Right atrium auricular region (tissue), 2 donors: Measurements from ENCODE around the gene CAPZB. TPM values are rescaled to one million over a fixed set of nuclear protein-coding genes. Genes with fewer than 3 reads are reported as not detected.

Source experiments
- DNase-seq: peaks from one replicate; pipeline ENCODE4 v3.0.0-alpha.2; 2019; ENCODE audit warnings: low spot score
- H3K27ac ChIP-seq, 2 donors: fragments of 200-600 bp; sonication (generic); 1 replicate in 1 of 2; 2 replicates in 1 of 2; pipeline ENCODE4 v1.5.1; 2016 to 2019
- H3K27me3 ChIP-seq, 2 donors: fragments of 200-600 bp; sonication (generic); one replicate each; pipeline versions ENCODE4 v1.5.1 to v1.6.0; 2017 to 2019
- H3K36me3 ChIP-seq: fragments of 200-600 bp; sonication (generic); one replicate; pipeline ENCODE4 v1.5.1; 2016
- H3K4me1 ChIP-seq, 2 donors: fragments of 200-600 bp; sonication (generic); one replicate each; pipeline versions ENCODE4 v1.5.1 to v1.6.0; 2017 to 2019
- H3K4me3 ChIP-seq, 2 donors: fragments of 200-600 bp; sonication (generic); 1 replicate in 1 of 2; 2 replicates in 1 of 2; pipeline ENCODE4 v1.5.1; 2017 to 2019; ENCODE audit warnings: mild to moderate bottlenecking in 1 of 2, moderate library complexity in 1 of 2
- H3K9me3 ChIP-seq, 2 donors: fragments of 200-600 bp; sonication (generic); one replicate each; pipeline ENCODE4 v1.5.1; 2019
- CTCF ChIP-seq, 2 donors: fragments of 200-600 bp; sonication (generic); IDR thresholded peaks; one replicate each; pipeline ENCODE4 v1.5.1; 2019; ENCODE audit warnings: antibody characterized with exemption in 2 of 2
- total RNA-seq, 2 donors: library from RNA; depleted of rRNA; stranded (reverse); fragments of >200 nt; gene quantifications; one replicate each; pipeline ENCODE4 v1.1.0, GENCODE V29; 2016

CAPZB gene
- total RNA-seq, 2 donors from 2014 or later, result 87.8 to 122 TPM

DNA sequence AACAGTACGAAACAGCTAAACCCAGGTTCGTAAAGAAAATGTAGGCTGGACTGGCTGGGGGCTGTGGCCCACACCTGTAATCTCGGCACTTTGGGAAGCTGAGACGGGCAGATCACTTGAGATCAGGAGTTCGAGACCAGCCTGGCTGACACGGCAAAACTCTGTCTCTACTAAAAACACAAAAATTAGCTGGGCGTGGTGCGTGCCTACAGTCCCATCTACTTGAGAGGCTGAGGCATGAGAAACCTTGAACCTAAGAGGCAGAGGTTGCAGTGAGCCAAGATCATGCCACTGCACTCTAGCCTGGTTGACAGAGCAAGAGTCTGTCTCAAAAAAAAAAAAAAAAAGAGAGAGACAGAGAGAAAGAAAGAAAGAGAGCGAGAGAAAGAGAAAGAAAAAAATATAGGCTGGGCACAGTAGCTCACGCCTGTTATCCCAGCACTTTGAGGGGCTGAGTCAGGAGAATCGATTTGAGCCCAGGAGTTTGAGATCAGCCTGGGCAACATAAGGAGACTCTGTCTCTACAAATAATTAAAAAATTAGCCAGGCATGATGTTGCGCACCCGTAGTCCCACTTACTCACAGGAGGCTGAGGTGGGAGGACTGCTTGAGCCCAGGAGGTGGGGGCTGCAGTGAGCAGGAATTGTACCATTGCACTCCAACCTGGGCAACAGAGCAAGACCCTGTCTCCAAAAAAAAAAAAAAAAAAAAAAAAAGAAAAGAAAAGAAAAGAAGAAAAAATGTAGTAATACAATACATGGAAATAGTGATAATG lies 35.7 kb downstream of the CAPZB start:
- Histone ChIP-seq H3K4me1 (peaks cover 0 to 89% of the 10 kb centered on the region in 2 donors), H3K27me3 (no peaks in the 10 kb centered on the region), H3K36me3 (no peaks in the 10 kb centered on the region), H3K4me3 (no peak overlapping the region), H3K9me3 (no peaks in the 10 kb centered on the region), H3K27ac (peak overlapping the region; percentile 65 to 67)
- no peak for DNase-seq
- TF ChIP-seq CTCF (IDR thresholded peaks at IDR 0.05), result no peak

GRCh38 chr1:19448491-19449439 lies 36.6 kb downstream of the CAPZB start:
- H3K4me3 ChIP-seq, result no peak overlapping the region
- peaks cover 0 to 85% of the 10 kb centered on the region in 2 donors for H3K4me1 ChIP-seq
- H3K27me3 ChIP-seq, result no peaks in the 10 kb centered on the region
- no peak for TF ChIP-seq CTCF (IDR thresholded peaks at IDR 0.05)
- peak overlapping the region; percentile 65 to 67 for H3K27ac ChIP-seq
- no peaks in the 10 kb centered on the region for H3K36me3 ChIP-seq
- peak; percentile 78 for DNase-seq
- H3K9me3 ChIP-seq, result no peaks in the 10 kb centered on the region

GRCh38 chr1:19447550-19447949 lies 37.8 kb downstream of the CAPZB start:
- Histone ChIP-seq H3K36me3 (no peaks in the 10 kb centered on the region), H3K9me3 (no peaks in the 10 kb centered on the region), H3K27me3 (no peaks in the 10 kb centered on the region), H3K4me1 (peaks cover 0 to 85% of the 10 kb centered on the region in 2 donors), H3K27ac (peak overlapping the region; percentile 65 to 67), H3K4me3 (no peak overlapping the region)
- no peak for DNase-seq
- TF ChIP-seq CTCF (IDR thresholded peaks at IDR 0.05), result no peak

DNA sequence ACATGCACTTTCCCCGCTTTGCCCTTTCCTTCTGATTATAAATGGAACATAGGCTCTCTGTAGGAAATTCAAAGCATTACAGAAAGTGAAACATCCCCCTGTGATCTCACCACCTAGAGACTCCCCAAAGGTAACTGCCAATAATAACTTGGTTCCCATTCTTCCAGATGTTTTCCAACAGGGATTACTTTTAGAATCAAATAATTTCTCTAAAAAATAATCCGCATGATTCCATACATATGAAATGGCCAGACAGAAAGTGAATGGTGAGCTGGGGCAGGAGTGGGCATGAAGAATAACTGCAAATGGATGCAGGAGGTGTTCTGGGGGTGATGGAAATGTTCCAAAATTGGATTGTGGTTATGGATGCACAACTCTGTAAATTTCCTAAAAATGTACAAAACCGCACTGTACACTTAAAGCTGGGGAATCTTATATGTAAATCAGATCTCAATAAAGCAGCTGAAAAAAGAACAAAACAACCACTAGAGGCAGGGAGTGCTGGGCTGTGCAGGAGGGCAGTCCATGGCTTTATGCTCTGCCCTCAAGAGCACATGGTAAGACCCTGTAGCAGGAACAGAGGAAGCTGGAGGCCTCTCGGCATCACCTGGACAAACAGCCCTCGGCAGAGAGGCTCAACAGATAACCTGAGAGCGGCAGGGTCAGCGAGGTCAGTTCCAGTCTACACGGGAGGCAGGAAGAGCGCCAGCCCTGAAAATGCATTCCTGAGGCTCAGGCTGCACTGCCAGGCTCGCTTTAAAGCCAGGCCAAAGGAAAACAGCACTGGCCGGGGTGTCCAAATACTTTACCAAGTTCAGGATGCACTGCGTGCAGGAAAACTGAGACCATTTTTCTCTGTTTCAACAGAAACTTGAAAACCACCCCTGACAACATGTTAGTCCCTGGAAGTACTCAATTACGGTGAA lies 39.7 kb downstream of the CAPZB start:
- DNase-seq, result no peak
- Histone ChIP-seq H3K36me3 (no peaks in the 10 kb centered on the region), H3K4me1 (peaks cover 0 to 83% of the 10 kb centered on the region in 2 donors), H3K9me3 (no peaks in the 10 kb centered on the region), H3K4me3 (no peak overlapping the region), H3K27ac (peak overlapping the region; percentile 46 to 64), H3K27me3 (no peaks in the 10 kb centered on the region)
- peak in 1 of 2 donors; percentile 49 for TF ChIP-seq CTCF (IDR thresholded peaks at IDR 0.05)

DNA sequence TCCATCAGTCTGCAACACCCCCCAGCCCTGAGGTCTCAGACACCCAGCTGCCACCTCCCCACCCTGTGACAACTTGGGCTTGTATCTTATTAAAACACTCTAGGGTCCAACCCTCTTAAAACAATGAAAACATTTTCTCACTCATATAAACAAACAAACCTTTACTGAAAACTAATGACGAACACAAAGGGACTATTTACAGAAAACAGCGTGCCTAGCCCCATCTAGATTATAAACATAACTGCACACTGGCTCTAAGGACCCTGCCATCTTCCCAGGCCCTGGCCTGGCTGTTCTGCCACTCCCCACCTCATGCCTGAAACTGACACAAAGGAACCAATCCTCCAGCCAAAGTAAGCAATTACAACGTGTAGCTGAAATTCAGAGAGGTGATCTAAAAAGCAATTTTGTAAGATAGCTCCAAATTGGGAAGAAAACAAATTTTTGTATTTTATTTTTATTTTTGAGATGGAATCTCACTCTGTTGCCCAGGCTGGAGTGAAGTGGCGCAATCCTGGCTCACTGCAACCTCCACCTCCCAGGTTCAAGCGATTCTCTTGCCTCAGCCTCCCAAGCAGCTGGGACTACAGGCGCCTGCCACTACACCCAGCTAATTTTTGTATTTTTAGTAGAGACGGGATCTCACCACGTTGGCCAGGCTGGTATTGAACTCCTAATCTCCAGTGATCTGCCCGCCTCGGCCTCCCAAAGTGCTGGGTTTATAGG lies 40.9 kb downstream of the CAPZB start:
- no peaks in the 10 kb centered on the region for H3K36me3 ChIP-seq
- TF ChIP-seq CTCF (IDR thresholded peaks at IDR 0.05), result no peak
- H3K4me3 ChIP-seq, result no peak overlapping the region
- H3K27me3 ChIP-seq, result no peaks in the 10 kb centered on the region
- H3K4me1 ChIP-seq, result peaks cover 0 to 85% of the 10 kb centered on the region in 2 donors
- H3K9me3 ChIP-seq, result no peaks in the 10 kb centered on the region
- DNase-seq, result no peak
- peak overlapping the region; percentile 18 to 59 for H3K27ac ChIP-seq
